Activated T-cell treated with anti-CD3 and anti-CD28 coated beads, Interleukin-2, amount 50 U/mL, for 24 hours (primary cell): ENCODE data around the gene EXT2.

Source experiments
- DNase-seq: peaks from one replicate; pipeline ENCODE4 v3.0.0-alpha.2; 2020
- H3K27ac Mint-ChIP-seq: 2 replicates; pipeline ENCODE4 v1.8.0; 2020; ENCODE audit warnings: mild to moderate bottlenecking, mixed read lengths
- H3K27me3 Mint-ChIP-seq: 2 replicates; pipeline ENCODE4 v1.8.0; 2020; ENCODE audit warnings: mixed read lengths
- H3K36me3 Mint-ChIP-seq: 2 replicates; pipeline ENCODE4 v1.8.0; 2020; ENCODE audit warnings: low read depth, mixed read lengths
- H3K4me1 Mint-ChIP-seq: 2 replicates; pipeline ENCODE4 v1.8.0; 2020; ENCODE audit warnings: low read depth, mixed read lengths
- H3K4me3 Mint-ChIP-seq: 2 replicates; pipeline ENCODE4 v1.8.0; 2020; ENCODE audit warnings: mild to moderate bottlenecking, moderate library complexity, mixed read lengths
- H3K9me3 Mint-ChIP-seq: 2 replicates; pipeline ENCODE4 v1.8.0; 2020; ENCODE audit warnings: mixed read lengths

Gene EXT2

DNA sequence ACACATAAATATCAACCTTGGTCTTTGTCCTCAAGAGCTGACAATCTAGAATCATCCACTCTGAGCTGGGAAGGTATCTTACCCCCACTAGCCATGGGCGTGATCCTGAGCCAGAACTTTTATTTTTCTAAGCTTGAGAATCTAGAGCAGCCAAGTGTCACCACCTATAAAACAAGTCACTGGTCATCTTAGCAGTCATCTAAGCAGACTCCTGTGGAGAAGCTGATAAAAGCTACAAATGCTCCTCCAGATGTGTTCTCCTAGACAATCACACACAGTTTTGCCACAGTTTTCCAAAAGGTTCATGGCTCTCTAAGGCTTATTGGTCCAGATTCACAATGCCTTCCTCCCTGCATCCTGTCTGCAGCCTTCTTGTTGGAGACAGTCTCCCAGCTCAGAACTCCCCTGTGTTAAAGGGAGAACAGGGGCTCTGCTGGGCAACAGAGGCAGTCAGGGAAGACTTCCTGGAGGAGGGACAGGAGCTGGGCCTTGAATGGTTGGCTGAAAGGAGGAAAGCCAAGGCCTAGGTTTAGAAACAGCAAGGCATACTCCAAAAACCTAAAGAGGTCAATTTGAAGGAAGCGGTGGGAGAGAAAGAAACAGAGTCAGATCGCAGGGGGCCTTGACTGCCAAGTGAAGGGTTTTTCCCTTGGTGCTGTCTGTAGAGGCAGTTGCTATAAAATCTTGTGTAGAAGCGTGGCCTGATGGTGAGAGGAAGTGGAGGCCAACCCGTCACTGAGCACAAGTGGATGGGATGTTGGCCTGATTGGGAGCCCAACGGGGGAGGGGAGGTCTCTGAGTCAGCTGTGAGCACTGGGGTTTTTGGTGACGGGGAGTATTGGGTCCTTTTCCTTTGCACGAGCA lies 172.5 kb downstream of the EXT2 start:
- H3K36me3 Mint-ChIP-seq: no peaks in the 10 kb centered on the region
- no peaks in the 10 kb centered on the region for H3K9me3 Mint-ChIP-seq
- no peaks in the 10 kb centered on the region for H3K4me1 Mint-ChIP-seq
- H3K27me3 Mint-ChIP-seq: no peaks in the 10 kb centered on the region
- H3K4me3 Mint-ChIP-seq: no peak overlapping the region
- DNase-seq: no peak
- no peak overlapping the region for H3K27ac Mint-ChIP-seq

DNA sequence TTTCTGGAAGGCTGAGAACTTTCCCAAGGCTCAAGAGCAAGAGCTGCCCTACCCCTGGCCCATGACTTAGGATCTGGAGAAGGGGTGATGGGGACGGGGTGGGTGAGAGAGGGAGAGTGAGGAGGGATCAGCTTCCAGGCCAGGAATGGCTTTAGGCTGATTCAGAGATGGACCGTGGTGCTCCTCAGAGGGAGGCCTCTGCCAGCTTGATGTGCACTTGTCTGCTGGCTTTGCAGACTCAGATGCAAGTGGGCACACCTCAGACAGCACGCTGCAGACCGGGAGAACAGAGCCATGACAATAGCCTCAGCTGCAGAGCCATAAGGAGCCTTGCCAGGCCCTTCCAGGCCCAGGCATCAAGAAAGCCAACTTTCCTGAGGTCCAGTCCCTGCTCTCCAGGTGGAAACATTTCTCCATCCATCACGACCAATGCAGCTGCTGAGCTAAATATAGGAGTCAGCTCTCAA lies 173.2 kb downstream of the EXT2 start:
- DNase-seq: no peak
- no peaks in the 10 kb centered on the region for H3K27me3 Mint-ChIP-seq
- no peak overlapping the region for H3K27ac Mint-ChIP-seq
- no peaks in the 10 kb centered on the region for H3K36me3 Mint-ChIP-seq
- H3K9me3 Mint-ChIP-seq: no peaks in the 10 kb centered on the region
- H3K4me3 Mint-ChIP-seq: no peak overlapping the region
- H3K4me1 Mint-ChIP-seq: no peaks in the 10 kb centered on the region

DNA sequence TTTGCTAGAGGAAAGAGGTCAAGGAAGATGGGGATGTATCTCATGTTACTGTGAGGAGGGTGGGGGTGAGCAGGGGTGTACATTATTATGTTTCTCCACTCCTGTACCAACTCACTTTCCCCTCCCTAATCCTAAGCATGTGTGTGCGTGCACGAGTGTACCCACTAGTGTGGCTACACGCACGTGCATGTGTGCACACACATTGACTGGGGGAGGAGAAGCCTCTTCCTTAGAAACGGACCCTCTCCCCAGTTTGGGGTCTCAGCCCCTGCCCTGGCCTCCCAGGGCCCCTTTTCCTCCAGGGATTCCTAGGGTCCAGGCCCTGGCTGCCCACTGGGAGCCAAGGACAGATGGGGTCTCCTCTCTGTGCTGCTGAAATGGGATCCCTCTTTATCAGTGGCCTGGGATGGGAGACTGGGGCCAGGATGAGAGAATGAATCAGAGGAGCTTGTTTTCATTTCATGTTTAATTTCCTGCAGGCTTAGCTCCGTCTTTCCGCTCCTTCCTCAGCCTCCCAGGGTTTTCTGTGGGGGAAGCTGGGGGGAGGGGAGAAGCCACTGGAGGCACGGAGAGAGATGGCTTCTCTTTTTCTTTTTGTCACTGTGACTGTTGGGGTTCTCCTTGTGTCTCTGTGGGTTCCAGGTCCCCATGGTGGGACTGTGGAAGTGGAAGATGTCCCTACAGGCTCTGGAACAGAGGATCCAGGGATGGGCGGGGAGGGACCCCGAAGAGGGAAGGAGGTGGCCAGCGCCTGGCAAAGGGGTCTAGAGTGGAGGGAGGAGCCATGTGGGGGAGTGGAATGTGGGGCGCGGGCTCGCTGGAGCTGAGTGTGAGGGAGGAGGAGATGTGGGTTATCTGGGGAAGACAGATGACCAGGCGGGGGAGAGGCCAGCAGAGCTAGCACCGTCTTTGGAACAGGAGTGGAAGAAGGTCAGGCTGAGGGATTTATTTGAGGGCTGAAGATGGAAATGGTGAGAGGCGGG lies 174.2 kb downstream of the EXT2 start:
- DNase-seq: no peak
- H3K27ac Mint-ChIP-seq: no peak overlapping the region
- H3K27me3 Mint-ChIP-seq: no peaks in the 10 kb centered on the region
- H3K4me1 Mint-ChIP-seq: no peaks in the 10 kb centered on the region
- no peaks in the 10 kb centered on the region for H3K36me3 Mint-ChIP-seq
- H3K4me3 Mint-ChIP-seq: no peak overlapping the region
- H3K9me3 Mint-ChIP-seq: no peaks in the 10 kb centered on the region

DNA sequence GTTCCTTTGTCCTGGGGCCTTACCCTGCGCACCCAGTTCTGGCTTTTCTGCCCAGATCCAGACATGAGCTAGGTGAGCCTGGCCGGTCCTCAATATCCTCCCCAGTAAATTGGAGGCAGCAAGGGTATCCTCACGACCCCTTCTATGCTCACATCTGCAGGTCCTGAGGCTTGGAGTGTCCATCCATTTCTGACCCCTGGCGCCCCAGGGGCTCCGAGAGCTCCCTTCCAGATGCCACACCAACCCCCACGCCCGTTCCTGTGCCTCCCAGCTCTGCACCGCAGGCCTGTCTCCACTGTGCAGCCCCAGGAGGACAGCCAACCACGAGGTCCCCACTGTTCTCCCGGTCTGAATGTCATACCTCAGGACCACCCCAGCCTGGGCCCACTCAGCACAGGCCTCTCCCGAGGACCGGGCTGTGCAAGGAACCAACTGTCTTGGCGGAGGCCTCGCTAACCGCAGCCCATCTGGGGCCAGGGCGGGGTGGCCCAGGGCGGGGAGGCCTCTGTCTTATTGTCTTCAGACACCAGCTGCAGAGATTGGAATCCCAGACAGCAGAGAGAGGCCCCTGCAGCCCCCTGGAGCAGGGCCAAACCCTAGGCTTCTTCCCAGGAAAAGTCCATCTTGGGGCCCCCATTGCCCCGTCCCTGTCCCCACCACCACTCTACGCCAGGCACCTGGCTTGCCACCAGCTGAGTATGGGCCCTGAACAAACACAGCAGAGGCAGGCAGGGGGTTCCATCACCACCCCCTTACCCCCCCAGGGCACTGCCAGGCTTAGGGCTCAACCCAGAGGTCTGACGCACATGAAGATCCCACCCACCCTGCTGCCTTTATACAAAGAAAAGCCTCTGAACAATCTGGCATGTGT lies 175.2 kb downstream of the EXT2 start:
- DNase-seq: no peak
- H3K36me3 Mint-ChIP-seq: no peaks in the 10 kb centered on the region
- no peak overlapping the region for H3K4me3 Mint-ChIP-seq
- H3K27me3 Mint-ChIP-seq: no peaks in the 10 kb centered on the region
- no peak overlapping the region for H3K27ac Mint-ChIP-seq
- no peaks in the 10 kb centered on the region for H3K9me3 Mint-ChIP-seq
- H3K4me1 Mint-ChIP-seq: no peaks in the 10 kb centered on the region

DNA sequence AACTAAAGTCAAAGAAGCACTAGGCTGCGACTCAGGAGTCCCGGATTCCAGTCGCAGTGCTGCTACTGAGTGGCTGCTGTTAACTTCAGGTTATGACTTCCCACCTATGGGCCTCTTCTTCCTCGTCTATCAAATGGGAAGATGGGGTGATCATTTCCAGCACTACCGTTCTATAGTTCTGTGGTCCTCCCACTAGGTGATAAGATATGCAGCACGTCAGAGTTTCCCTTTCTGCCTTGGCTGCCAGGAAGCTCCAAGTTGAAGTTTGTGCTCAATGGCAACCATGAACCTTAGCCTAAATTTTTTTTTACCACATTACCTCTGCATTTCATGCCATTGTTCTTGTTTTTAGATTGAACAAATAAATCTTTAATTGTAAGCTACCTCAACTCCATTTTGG lies 175.8 kb downstream of the EXT2 start:
- Mint-ChIP-seq H3K9me3 (no peaks in the 10 kb centered on the region), H3K4me1 (no peaks in the 10 kb centered on the region), H3K27me3 (no peaks in the 10 kb centered on the region), H3K36me3 (no peaks in the 10 kb centered on the region), H3K27ac (no peak overlapping the region), H3K4me3 (no peak overlapping the region)
- DNase-seq: no peak

DNA sequence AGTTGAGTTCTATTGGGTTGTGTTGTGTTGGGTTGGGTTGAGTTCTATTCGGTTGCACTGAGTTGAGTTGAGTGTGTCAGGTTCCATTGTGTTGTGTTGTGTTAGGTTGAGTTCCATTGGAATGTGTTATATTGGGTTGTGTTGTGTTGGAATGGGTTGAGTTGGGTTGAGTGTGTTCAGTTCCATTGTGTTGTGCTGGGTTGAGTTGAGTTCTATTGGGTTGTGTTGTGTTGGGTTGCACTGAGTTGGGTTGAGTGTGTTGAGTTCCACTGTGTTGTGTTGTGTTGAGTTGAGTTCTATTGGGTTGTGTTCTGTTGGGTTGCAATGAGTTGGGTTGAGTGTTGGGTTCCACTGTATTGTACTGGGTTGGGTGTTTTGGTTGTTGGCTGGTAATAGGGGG lies 178.9 kb downstream of the EXT2 start:
- Mint-ChIP-seq H3K4me1 (no peaks in the 10 kb centered on the region), H3K4me3 (no peak overlapping the region), H3K36me3 (no peaks in the 10 kb centered on the region), H3K9me3 (no peaks in the 10 kb centered on the region), H3K27ac (no peak overlapping the region), H3K27me3 (no peaks in the 10 kb centered on the region)
- DNase-seq: no peak

DNA sequence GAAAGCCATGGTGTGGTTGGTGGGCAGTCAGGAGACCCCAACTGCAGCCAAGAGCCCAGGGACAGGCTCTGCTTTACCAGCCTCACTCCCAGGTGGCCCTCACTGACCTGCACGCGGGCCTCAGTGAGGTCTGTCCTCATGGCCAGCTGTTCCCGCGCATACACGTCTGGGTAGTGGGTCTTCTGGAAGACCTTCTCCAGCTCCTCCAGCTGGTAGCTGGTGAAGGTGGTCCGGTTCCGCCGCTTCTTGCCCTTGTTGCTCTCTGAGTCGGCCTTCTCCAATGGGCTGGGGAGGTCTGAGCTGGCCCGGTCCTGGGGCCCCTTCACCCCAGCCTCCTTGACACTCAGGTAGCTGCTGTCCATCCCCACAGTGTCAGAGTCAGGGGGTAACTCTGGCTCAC lies 179.8 kb downstream of the EXT2 start:
- H3K9me3 Mint-ChIP-seq: no peaks in the 10 kb centered on the region
- no peak for DNase-seq
- no peaks in the 10 kb centered on the region for H3K4me1 Mint-ChIP-seq
- H3K27ac Mint-ChIP-seq: no peak overlapping the region
- H3K27me3 Mint-ChIP-seq: no peaks in the 10 kb centered on the region
- no peak overlapping the region for H3K4me3 Mint-ChIP-seq
- no peaks in the 10 kb centered on the region for H3K36me3 Mint-ChIP-seq

DNA sequence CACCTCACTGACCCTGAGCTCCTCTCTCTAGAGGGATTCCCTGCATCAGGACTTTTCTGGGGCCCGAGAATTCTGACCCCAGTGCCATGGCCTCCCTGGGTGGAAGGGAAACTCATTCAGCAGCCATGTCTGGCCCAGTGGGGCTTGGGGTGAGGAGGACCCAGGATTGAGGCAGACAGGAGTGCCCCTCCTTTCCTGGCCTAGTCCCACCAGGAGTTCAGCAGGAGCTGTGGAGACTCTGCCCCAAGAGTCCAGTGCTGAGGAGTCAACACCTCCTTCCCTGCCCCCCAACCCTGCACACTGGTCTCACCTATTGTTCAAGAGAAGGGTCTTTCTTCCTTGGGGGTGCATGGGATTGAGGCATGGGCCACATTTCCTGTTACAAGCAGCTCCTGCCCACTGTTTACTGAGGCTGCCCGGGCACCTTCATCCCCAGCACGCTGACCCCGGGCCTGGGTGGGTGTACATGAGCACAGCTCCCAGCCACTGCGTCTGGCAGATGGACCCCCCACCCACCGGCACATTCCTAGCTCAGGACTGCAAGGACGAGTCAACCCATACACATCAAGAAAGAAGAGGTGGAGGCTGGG lies 180.6 kb downstream of the EXT2 start:
- H3K9me3 Mint-ChIP-seq: no peaks in the 10 kb centered on the region
- H3K4me3 Mint-ChIP-seq: no peak overlapping the region
- H3K36me3 Mint-ChIP-seq: no peaks in the 10 kb centered on the region
- H3K27ac Mint-ChIP-seq: no peak overlapping the region
- peaks cover 2% of the 10 kb centered on the region for H3K27me3 Mint-ChIP-seq
- DNase-seq: no peak
- no peaks in the 10 kb centered on the region for H3K4me1 Mint-ChIP-seq

DNA sequence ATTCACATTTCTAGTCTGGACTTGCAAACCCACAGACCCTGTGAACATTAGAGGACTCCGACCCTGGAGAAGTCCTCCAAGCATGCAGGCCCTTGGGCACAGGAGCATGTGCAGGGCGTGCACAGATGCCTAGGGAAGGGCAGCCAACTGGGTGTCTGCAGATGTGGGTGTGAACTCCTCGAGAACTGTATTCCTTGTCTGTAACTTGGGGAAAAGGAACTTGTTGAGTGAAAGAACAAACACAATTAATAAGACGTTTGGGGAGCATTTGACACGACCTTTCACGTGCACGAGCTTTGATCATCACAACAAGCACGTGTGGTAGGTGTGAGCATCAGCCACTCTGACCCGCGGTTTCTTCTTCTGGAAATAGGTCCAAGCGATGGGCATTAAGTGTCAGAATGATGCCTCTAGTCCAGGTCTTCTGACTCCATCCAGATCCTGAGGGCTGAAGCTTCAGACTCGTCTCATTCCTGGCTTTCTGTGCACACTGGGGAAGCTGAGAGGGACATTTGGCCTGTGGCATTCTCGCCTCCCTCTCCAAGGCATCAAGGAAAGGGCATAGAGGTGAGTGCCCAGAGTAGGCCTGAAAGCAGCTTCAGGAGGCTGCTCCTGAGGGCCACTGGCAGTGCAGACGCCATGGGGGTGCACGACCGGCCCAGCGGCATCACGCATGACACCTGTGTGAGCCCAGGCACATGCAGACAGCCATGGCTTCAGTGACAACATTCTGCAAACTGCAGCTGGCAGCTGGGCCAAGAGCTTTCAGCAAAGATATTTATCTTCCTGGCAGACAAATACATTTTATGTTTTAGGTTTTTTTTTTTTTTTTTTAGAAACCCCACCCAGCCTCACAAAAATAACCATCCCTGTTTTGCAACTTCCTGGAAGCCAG lies 182.0 kb downstream of the EXT2 start:
- no peak for DNase-seq
- H3K27me3 Mint-ChIP-seq: peaks cover 5% of the 10 kb centered on the region
- no peaks in the 10 kb centered on the region for H3K9me3 Mint-ChIP-seq
- H3K36me3 Mint-ChIP-seq: no peaks in the 10 kb centered on the region
- H3K27ac Mint-ChIP-seq: no peak overlapping the region
- H3K4me3 Mint-ChIP-seq: no peak overlapping the region
- no peaks in the 10 kb centered on the region for H3K4me1 Mint-ChIP-seq

DNA sequence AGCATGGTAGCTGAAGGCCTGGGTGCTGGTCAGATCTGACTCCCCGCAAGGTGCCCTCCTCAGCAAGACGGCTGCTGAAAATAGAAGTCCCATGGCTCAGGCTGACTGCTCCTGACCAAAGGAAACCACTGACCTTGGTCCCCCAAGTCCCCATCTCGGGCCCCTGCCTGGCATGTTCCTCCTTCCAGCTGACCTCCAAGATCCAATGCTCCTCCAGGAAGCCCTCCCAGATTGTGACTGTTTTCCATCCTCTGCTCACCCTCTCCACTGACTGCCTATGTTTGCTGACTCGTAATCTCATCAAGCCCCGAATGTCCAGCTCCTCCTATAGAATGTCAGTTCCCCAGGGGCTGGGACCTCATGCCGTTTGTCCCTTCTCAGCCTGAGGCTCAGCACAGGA lies 184.0 kb downstream of the EXT2 start:
- Mint-ChIP-seq H3K36me3 (no peaks in the 10 kb centered on the region), H3K27ac (no peak overlapping the region), H3K9me3 (no peaks in the 10 kb centered on the region), H3K27me3 (peaks cover 5% of the 10 kb centered on the region), H3K4me1 (no peaks in the 10 kb centered on the region), H3K4me3 (no peak overlapping the region)
- DNase-seq: no peak

DNA sequence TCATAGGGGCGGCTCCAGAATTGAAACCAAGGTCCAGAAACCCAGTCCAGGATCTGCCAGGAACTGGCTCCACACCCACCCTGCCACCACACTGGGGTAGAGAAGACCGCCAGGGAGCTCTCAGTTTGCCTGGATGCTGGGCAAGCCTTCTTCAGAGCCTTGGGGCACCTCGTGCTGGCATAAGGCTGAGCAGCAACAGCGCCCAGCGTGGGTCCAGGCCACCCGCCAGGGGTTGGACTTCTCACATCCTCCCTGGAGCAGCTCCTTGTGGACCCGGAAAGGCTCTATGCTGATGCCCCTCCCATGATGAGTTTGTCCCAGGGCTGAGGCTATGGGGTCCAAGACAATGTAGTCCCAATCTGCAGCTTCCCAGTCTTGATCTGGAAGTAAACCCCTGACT lies 184.8 kb downstream of the EXT2 start:
- DNase-seq: no peak
- Mint-ChIP-seq H3K4me3 (no peak overlapping the region), H3K27me3 (peaks cover 5% of the 10 kb centered on the region), H3K36me3 (no peaks in the 10 kb centered on the region), H3K4me1 (no peaks in the 10 kb centered on the region), H3K9me3 (no peaks in the 10 kb centered on the region), H3K27ac (no peak overlapping the region)

DNA sequence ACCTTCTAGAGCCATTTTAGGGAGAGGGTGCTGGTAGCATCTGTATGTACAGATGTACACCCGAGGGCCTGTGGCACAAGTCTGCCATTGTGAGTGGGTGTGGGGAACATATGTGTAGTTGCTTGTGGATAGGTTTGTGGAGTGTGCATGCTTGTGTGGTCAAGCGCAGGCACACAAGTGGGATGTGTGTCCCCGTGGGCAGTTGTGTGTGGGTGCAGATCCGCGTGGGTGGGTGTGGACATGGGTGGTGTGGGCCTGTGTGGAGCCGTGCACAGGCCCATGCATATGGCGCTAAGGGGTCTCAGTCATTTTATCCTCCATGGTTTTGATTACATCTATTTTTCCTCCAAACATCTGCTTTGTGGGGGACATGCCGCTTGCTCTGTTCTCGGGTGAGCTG lies 185.7 kb downstream of the EXT2 start:
- Mint-ChIP-seq H3K27me3 (peaks cover 5% of the 10 kb centered on the region), H3K4me1 (no peaks in the 10 kb centered on the region), H3K36me3 (no peaks in the 10 kb centered on the region), H3K9me3 (no peaks in the 10 kb centered on the region), H3K4me3 (no peak overlapping the region), H3K27ac (no peak overlapping the region)
- DNase-seq: no peak

DNA sequence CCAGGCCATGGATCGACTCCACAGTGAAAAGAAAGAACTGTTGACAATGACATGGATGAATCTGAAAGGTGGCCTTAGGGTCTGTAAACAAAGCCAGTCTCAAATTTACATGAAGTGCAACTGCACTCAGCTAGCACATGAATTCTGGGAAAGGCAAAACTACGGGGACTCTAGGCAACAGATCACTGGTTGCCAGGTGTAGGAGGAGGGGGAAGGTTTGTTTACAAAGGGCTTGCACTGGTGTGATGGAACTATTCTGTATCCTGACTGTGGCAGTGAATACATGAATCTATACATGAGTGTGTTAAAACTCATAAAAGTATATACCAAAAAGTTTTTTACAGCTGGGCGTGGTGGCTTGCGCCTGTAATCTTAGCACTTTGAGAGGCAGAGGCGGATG lies 187.1 kb downstream of the EXT2 start:
- Mint-ChIP-seq H3K27me3 (peaks cover 5% of the 10 kb centered on the region), H3K9me3 (no peaks in the 10 kb centered on the region), H3K27ac (no peak overlapping the region), H3K4me1 (no peaks in the 10 kb centered on the region), H3K36me3 (no peaks in the 10 kb centered on the region), H3K4me3 (no peak overlapping the region)
- DNase-seq: no peak
